ENCODE results near the gene NPIPA5.

DNA sequence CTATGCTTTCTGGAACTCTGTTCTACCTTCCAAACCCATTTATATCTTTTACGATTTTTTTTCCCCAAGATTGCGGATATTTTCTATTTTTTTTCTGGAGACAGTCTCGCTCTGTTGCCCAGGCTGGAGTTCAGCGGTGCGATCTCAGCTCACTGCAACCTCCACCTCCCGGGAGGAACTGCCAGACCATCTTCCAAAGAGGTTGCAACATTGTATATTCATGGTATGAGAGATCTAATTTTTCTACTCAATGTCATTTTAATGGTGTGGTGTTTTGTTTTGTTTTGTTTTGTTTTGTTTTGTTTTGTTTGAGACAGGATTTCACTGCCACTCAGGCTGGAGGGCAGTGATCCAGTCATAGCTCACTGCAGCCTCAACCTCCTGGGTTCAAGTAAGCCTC lies 47.8 kb upstream of the NPIPA5 start:
- no peak for TF ChIP-seq CTCF (IDR thresholded peaks at IDR 0.05)
- TF ChIP-seq POLR2A (IDR thresholded peaks at IDR 0.05): no peak
